Middle frontal gyrus (tissue), 1 donor: ENCODE measurements around the gene CD28.
"Not testable (repeated sequence)": the region's sequence is repeated elsewhere in the genome, so short reads cannot be mapped to it uniquely, and the experiment has no call there.

Experiments
- DNase-seq: peaks from one replicate; pipeline ENCODE4 v3.0.0-alpha.2; 2015; ENCODE audit warnings: low spot score; ENCODE audit errors: extremely low spot score

CD28 gene

DNA sequence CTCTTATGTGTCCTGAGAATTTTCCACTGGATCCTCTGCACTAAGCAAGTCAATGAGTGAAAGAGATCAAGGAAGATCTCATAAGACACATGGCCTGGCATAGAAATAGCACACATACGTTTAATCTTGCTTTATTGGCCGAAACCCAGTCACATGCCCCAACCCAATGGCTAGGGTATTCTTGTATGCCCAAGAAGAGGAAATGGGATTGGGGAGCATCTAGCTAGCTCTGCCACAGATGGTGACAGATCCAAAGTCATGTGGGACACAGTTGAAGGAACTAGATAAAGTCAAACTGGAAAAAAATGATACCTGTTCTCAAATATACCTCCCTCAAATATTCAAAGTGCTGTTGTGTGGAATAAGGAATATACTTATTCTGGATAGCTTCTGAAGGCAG lies 74.7 kb downstream of the CD28 start:
- no peak for DNase-seq

GRCh38 chr2:203782262-203782976 lies 76.0 kb downstream of the CD28 start:
- peak; percentile 52 for DNase-seq

- no peak for DNase-seq
These were observed 77.2 kb downstream of the CD28 start for GRCh38 chr2:203783496-203784203.

- DNase-seq, result not testable (repeated sequence)
These were observed 78.4 kb downstream of the CD28 start for GRCh38 chr2:203784710-203785270.

- DNase-seq, result not testable (repeated sequence)
These were observed 79.1 kb downstream of the CD28 start for GRCh38 chr2:203785391-203786110.

DNA sequence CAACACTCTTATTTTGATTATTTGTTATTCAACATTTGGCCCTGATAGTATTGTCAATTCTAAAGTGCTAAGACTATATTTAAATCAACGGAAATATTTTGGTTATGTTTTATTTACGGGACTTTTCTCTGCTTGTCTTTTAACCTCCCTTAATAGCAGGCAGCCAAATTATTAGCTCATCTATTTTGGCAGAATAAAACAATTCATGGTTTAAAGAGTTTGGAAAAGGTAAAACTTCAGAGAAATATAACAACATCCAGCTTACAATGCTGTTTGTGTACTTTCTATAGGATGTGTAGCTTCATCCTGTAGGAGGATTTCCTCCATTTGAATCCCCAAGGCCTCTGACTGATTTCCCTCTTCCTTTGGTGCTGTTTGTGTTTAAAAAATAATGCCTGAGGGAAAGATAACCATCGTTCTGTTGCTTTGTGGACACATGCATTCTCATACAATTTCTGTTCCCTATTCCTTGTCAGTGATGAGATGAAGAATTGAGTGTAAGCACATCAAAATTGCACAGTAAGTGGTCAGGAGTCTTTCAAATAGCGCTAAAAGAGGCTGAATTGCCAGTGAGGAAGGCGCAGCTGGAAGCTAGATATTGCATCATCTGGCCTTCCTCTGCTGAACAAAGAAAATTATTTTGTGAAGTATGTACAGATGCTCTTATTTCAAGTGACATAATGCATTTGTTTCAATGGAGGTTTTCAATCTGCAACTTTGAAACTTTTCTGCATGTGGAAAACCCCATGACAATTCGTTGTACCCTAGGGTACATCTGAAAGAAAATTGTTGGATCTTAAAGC lies 80.3 kb downstream of the CD28 start:
- DNase-seq, result no peak

DNA sequence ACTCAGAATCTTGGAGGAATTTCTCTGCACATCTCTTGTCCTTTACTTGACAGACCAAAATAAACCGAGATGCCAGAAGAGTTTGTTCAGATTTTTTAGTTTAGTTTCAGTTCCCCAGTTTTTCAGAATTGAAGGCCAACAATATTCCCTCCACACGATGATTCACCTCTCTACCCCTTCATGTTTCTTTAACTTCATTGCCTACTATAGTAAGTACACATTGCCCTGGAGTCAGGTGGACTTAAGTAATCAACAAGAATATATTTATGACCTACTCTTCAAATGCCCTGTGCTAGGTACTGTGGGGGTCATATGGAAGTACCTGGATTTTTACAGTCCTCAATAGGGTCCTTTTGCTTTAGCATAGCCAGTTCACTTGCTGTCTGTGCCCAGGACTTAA lies 81.5 kb downstream of the CD28 start:
- no peak for DNase-seq
